ENCODE data around the gene PGAM1. TPM values are rescaled to one million over a fixed set of nuclear protein-coding genes. Genes with fewer than 3 reads are reported as not detected.

The PGAM1 gene
- total RNA-seq, 1 experiment from 2014 or later: 497 TPM

- no peaks in the 10 kb centered on the region for H3K27me3 ChIP-seq (ENCODE audit: insufficient read depth, low read length)
- ChIA-PET POLR2A (no interaction called here), RAD21 (ENCODE audit: low non-redundant PET in 1 of 2, low total read pairs in 2 of 2, uncharacterized antibody in 2 of 2, unreplicated experiment in 2 of 2) (no interaction called here), CTCF (no interaction called here)
- no peaks in the 10 kb centered on the region for H4K20me1 ChIP-seq (ENCODE audit: insufficient read depth)
- intact Hi-C loops (cut with micrococcal nuclease): no loop called here
- no peaks in the 10 kb centered on the region for H3K4me1 ChIP-seq (ENCODE audit: control insufficient read depth in 1 of 2, insufficient read depth in 2 of 2, low read length in 2 of 2)
- no TSS peak for BruUV-seq (replicated peaks)
- ATAC-seq: no peak
- no peak for DNase-seq (ENCODE audit: low read depth, low spot score)
- H2AFZ ChIP-seq (ENCODE audit: low read depth, low read length, poor library complexity, severe bottlenecking): no peak overlapping the region
- no peak overlapping the region for H3K4me3 ChIP-seq (replicated peaks in 1 of 2; ENCODE audit: low read depth in 1 of 2, low read length in 2 of 2)
- H3K9ac ChIP-seq (ENCODE audit: low read length): no peak overlapping the region
- H3K9me3 ChIP-seq (ENCODE audit: control insufficient read depth in 1 of 2, insufficient read depth in 1 of 2, low read depth in 1 of 2, low read length in 2 of 2): no peaks in the 10 kb centered on the region
- peaks cover 10 to 39% of the 10 kb centered on the region in 2 experiments for H3K36me3 ChIP-seq (ENCODE audit: control insufficient read depth in 1 of 2, insufficient read depth in 2 of 2, low read length in 2 of 2)
- TF ChIP-seq SP1 (IDR thresholded peaks at IDR 0.05; ENCODE audit: low read depth) (no peak), EZH2phosphoT487 (IDR thresholded peaks at IDR 0.05; ENCODE audit: borderline replicate concordance) (no peak), FOSL1 (IDR thresholded peaks at IDR 0.05; ENCODE audit: low read depth) (no peak), ZBTB33 (IDR thresholded peaks at IDR 0.05; ENCODE audit: extremely low read depth, insufficient replicate concordance, low read length) (no peak), CBX3 (IDR thresholded peaks at IDR 0.05; ENCODE audit: low read depth) (no peak), ZFX (IDR thresholded peaks at IDR 0.05) (no peak), POLR2A (IDR thresholded peaks at IDR 0.05; ENCODE audit: borderline replicate concordance, extremely low read depth, insufficient read depth, insufficient read length) (no peak), MAX (IDR thresholded peaks at IDR 0.05) (no peak), ELF1 (IDR thresholded peaks at IDR 0.05; ENCODE audit: borderline replicate concordance, low read depth) (no peak), CTCF (IDR thresholded peaks at IDR 0.05 in 2 of 3, conservative IDR thresholded peaks at IDR 0.05 in 1 of 3; ENCODE audit: borderline replicate concordance in 1 of 3, insufficient read depth in 1 of 3, low read depth in 2 of 3, low read length in 2 of 3) (no peak), YY1 (IDR thresholded peaks at IDR 0.05; ENCODE audit: extremely low read depth, insufficient replicate concordance, low read depth, low read length) (no peak), CEBPB (IDR thresholded peaks at IDR 0.05; ENCODE audit: low read depth) (no peak), ATF3 (IDR thresholded peaks at IDR 0.05) (no peak), JUND (IDR thresholded peaks at IDR 0.05) (no peak), EZH2 (IDR thresholded peaks at IDR 0.05) (no peak), ZNF274 (IDR thresholded peaks at IDR 0.05; ENCODE audit: low read depth, low read length) (no peak), POLR2AphosphoS5 (IDR thresholded peaks at IDR 0.05; ENCODE audit: low read depth, low read length) (no peak)
- no peak overlapping the region for H3K27ac ChIP-seq (ENCODE audit: low read depth, low read length)
- H3K9me2 ChIP-seq (ENCODE audit: insufficient read depth): no peaks in the 10 kb centered on the region
- no peak overlapping the region for H3K4me2 ChIP-seq (ENCODE audit: low read length)
- H3K79me2 ChIP-seq (ENCODE audit: insufficient read depth, low read length): 0 out of 2 replicates have a peak, but pooled peaks cover 4% of the 10 kb centered on the region
These were observed 42.8 kb upstream of the PGAM1 start for GRCh38 chr10:97383159-97383558.
